Activated CD4-positive, CD25-positive, alpha-beta regulatory T cell (primary cell): ENCODE results near the gene MGME1.
A peak's percentile ranks its signal among the peaks of the same experiment; 100 is the strongest.

ENCODE experiments used
- DNase-seq, 4 experiments: peaks; one replicate each; lab custom pipeline; 2025; lab: John Stamatoyannopoulos, UW

The MGME1 gene, protein sequence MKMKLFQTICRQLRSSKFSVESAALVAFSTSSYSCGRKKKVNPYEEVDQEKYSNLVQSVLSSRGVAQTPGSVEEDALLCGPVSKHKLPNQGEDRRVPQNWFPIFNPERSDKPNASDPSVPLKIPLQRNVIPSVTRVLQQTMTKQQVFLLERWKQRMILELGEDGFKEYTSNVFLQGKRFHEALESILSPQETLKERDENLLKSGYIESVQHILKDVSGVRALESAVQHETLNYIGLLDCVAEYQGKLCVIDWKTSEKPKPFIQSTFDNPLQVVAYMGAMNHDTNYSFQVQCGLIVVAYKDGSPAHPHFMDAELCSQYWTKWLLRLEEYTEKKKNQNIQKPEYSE

GRCh38 chr20:17968366-17969277 lies at the start of gene MGME1, which contains the start of gene SNX5:
Gene MGME1 (plus strand): TSS chr20:17969018. CDS start chr20:17969860, 842 bp downstream.
Gene SNX5 (minus strand): TSS chr20:17968794. CDS start chr20:17968425, 369 bp downstream.
- DNase-seq, result peak; percentile 97 to 99 (median 98)

DNA sequence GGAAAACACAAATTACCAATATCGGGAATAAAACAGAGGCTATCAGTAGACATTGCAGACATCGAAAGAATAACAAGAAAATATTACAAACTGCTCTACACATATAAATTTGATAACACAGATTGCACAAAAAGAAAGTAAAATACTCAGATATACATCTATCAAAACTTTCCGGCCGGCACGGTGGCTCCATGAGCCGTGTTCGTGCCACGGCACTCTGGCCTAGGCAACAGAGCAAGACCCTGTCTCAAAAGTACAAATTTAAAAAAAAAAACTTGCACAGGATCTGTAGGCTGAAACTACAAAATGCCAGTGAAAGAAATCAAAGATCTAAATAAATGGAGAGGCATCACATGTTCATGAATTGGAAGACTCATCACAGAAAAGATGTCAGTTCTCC lies 49.7 kb upstream of the MGME1 start:
- no peak for DNase-seq

DNA sequence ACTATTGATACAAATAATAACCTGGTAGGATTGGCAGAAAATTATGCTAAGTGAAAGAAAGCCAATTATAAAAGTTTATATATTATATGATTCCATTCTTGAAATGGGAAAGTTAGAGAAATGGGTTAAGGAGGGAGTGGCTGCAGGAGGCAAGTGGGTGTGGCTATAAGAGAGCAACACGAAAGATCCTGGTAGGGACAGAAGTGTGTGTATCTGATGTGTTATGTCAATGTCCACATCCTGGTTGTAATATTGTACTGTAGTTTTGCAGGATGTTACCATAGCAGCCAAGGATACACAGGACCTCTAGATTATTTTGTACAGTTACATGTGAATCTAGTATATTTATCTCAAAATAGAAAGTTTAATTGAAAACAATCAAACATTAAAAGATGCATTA lies 47.0 kb upstream of the MGME1 start:
- no peak for DNase-seq

- no peak for DNase-seq
Observed at GRCh38 chr20:17925141-17925939, 43.5 kb upstream of the MGME1 start.

DNA sequence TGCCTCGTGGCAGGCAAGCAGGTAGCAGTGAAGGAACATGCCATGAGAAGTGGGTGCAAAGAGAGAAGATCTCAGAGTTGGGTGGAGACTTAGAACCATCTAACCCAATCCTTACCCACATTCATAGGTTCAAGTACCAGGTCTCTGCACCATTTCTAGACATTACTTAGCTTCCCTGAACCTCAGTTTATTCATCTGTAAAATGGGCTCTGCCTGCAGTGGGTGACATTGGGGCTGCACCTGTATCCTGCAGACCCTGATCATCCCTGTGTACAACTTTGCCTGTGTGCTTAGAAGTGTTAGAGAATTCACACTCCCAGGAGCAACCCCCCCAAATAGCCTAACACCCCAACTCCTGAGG lies 42.9 kb upstream of the MGME1 start:
- DNase-seq, result no peak

- DNase-seq, result no peak
Observed at GRCh38 chr20:17928211-17928611, 40.6 kb upstream of the MGME1 start.

DNA sequence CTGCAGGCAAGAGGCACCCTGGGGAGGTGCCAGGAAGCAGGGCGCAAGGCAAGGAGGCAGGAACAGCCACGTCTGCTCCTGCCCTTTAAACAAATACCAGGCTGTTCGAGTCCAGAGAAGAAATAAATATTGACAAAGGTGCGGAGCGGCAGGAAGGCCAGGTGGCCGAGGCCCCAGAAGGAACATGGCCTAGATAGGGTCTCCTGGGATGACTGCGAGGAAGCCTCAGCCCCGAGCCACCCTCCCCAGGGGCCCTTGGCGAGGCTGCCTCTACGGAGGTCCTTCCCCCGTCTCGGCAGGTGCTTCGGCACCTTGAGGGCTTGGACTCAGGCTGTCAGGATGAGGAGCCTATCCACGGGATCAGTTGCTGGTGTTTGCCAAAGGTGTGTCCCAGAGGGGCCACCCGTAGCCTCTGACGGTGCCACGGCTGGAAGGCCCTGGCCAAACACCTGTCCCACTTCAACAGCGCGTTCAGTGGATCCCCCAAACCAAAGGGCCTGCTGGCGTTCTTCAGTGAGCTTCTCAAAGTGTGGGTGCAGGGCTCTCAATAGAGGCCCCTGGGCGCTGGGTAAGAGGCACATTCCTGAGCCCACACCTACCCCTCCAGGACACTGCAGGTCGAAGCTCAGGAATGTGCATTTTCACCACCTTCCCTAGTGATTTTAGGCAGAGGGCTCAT lies 40.0 kb upstream of the MGME1 start:
- DNase-seq, result no peak

GRCh38 chr20:17931513-17931912 lies 37.3 kb upstream of the MGME1 start:
- no peak for DNase-seq

GRCh38 chr20:17932396-17932795 lies 36.4 kb upstream of the MGME1 start:
- no peak for DNase-seq

DNA sequence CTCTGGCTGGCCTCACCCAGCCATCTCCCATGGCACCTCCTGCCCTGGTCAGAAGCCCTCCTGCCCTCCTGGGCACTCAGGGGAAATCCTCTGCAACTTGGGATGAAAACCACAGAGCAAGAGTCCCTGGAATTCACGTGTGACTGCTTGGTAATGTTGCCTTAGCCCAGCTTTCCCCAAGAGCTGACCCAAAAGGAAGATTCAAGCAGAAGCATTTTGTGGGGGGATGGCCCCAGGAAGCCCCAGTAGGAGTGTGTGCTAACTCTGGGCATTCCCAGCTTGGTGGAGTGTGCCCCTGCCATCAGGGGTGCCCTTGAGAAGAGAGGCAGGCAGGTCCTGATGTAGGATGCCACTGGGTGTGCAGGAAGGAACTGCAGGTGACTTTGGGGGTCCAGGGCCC lies 35.7 kb upstream of the MGME1 start:
- no peak for DNase-seq

DNA sequence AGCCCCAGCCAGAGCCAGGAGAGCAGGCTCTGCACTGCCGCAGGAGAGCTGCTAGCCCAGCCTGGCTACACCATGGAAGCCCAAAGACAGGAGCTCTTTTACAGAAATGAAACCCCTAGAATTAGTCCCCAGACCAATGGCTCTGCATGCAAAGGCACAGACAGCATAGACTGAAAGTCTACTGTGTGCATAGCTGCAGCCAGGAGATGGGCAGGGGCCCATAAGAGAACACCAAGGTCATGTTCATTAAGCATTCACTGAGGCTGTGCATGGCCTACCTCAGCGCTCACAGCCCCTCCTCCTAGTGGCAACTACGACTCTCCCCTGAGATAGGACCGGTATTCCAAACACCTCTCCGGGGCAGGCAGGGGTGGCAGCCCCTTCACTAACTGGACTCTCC lies 35.1 kb upstream of the MGME1 start:
- DNase-seq, result no peak

- DNase-seq, result no peak
Observed at GRCh38 chr20:17934141-17934862, 34.5 kb upstream of the MGME1 start.

DNA sequence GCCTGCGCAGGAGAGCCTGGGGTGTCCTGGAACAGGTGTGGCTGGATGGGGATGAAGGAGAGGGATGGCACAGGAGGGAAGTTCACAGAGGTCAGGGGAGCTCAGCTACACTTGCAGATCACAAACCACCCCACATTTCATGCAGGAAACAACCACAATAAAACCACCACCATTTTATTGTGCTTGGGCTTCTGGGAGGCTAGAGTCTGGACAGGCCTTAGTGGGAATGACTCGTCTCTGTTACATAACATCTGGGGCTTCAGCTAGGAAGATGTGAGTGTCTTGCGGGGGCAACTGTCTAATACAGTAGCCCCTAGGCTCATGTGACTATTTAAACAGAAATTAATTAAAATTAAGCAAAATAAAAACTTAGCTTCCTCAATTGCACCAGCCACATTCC lies 33.6 kb upstream of the MGME1 start:
- DNase-seq, result no peak

DNA sequence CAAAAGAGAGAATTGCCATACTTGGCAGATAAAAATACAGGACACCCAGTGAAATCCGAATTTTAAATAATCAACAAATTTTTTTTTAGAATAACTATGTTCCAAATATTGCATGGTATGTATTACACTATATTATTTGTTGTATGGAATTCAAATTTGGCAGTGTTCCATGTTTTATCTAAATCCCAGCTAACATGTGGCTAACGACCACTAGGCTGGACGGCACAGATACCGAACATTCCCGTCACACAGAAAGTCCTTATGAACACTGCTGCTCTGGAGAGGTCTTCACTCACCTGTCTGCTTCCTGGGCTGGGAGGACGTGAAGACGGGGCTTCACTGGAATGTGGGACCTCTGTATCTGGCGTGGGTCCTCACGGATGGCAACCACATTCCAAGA lies 33.1 kb upstream of the MGME1 start:
- no peak for DNase-seq

- no peak for DNase-seq
Observed at GRCh38 chr20:17936286-17936760, 32.5 kb upstream of the MGME1 start.

GRCh38 chr20:17936761-17937732 lies 31.8 kb upstream of the MGME1 start:
- DNase-seq, result no peak

DNA sequence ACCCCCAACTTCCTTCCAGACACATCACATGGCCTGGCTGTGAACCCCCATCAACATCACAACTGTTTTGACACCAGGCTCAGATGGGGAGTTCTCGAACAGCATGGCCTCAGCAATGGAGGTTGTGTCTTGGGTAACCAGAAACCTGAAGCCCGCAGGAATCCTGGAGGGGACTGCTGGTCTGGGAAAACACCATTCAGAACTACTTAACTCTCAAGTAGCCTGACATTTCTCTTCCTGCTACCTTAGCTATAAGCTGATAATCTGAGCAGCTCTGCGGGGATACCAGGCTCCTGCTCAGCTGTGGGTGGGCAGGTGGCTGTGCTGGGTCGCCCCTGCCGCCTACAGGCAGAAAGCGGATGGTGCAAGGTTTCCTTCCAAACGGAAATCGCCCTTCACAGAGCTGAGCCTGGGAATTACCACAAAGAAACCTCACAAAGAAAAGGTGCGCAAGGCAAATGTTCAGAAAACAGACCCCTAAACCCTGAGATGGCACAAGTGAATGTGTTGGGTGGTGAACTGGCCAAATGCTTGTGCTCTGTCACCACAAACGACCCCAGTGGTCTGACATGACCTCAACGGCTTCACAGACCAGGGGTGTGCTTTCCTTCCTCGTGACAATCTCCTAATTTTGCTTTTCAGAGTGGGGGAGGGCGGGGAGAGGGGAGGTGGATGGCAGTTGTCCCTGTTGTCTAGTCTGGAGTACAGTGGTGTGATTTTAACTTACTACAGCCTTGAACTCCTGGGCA lies 29.8 kb upstream of the MGME1 start:
- peak; percentile 8 to 18 (median 16) for DNase-seq

GRCh38 chr20:17939622-17940223 lies 29.1 kb upstream of the MGME1 start:
- DNase-seq, result no peak
